ENCODE measurements around the gene HMMR. TPM values are rescaled to one million over a fixed set of nuclear protein-coding genes. Genes with fewer than 3 reads are reported as not detected.

Gene HMMR
- total and polyA plus RNA-seq, 9 of the 15 experiments (the other 6 are each of a cell fraction or from before 2014, with no cell fraction given), result 74.9 to 133 (median 90.8) TPM

DNA sequence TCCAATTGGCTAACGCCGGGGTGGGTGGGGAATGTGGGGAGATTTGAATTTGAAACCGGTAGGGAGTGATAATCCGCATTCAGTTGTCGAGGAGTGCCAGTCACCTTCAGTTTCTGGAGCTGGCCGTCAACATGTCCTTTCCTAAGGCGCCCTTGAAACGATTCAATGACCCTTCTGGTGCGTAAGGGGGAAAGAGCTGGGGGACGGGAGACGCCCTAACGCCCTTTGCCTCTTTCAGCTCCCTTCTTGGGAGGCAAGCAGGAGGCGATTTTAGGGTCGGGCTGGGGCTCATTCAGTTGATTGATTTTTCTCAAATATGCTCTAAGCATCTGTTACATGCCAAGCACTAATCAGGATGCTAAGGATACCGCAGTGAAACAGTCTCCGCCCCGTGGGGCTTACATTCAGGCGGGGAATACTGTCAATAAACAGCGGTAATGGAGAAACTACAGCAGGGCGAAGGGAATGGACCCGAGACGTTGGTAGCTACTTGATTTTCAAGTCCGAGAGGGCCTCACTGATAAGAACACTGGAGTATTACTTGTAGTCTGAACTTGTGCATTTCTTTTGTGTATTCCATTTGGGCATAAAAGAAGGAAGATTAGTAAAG is at the start of gene HMMR (continued):
- TF ChIP-seq TEAD4 (IDR thresholded peaks at IDR 0.05; ENCODE audit: low read length), result peak; percentile 5; the same call in 1 of the 2 replicates
- TF ChIP-seq TEAD4 (CRISPR knock-in tag; IDR thresholded peaks at IDR 0.05; ENCODE audit: borderline replicate concordance), result no peak
- TF ChIP-seq TBP (optimal IDR thresholded peaks at IDR 0.05; ENCODE audit: low read depth, low read length), result peak; percentile 92
- peak; percentile 75; the same call in 1 of the 2 replicates for TF ChIP-seq AFF4 (CRISPR knock-in tag; IDR thresholded peaks at IDR 0.05)
- TF ChIP-seq NFRKB (IDR thresholded peaks at IDR 0.05; ENCODE audit: low read depth), result peak; percentile 52
- TF ChIP-seq ZNF134 (CRISPR knock-in tag; conservative IDR thresholded peaks at IDR 0.05), result no peak
- peak; percentile 97 for TF ChIP-seq ZC3H4 (CRISPR knock-in tag; IDR thresholded peaks at IDR 0.05; ENCODE audit: borderline replicate concordance)
- TF ChIP-seq BRD9 (IDR thresholded peaks at IDR 0.05; ENCODE audit: low read depth, partially characterized antibody), result peak; percentile 50
- TF ChIP-seq MXI1 (IDR thresholded peaks at IDR 0.05; ENCODE audit: low read depth, low read length), result 0 out of 2 replicates have a peak, but pooled peaks have one; percentile 34
- TF ChIP-seq SAP30 (IDR thresholded peaks at IDR 0.05; ENCODE audit: borderline replicate concordance, insufficient read depth, low read depth, low read length, poor library complexity, severe bottlenecking), result peak; percentile 94
- TF ChIP-seq SUPT5H (IDR thresholded peaks at IDR 0.05), result peak; percentile 80
- peak; percentile 75 for TF ChIP-seq POLR2A (conservative IDR thresholded peaks at IDR 0.05)
- TF ChIP-seq YY1 (IDR thresholded peaks at IDR 0.05; ENCODE audit: borderline replicate concordance in 1 of 3, control insufficient read depth in 1 of 3, extremely low read depth in 1 of 3, insufficient read depth in 3 of 3, insufficient read length in 1 of 3, insufficient replicate concordance in 2 of 3, low read depth in 1 of 3, low read length in 2 of 3), result peak in 2 of 3 experiments; percentile 17 to 34
- peak; percentile 69 for TF ChIP-seq PML (IDR thresholded peaks at IDR 0.05; ENCODE audit: low read length)
- TF ChIP-seq SAFB2 (IDR thresholded peaks at IDR 0.05; ENCODE audit: borderline replicate concordance, low read depth, low read length, severe bottlenecking), result no peak
- TF ChIP-seq NBN (IDR thresholded peaks at IDR 0.05; ENCODE audit: low read depth), result 0 out of 2 replicates have a peak, but pooled peaks have one; percentile 29
- TF ChIP-seq ZNF436 (CRISPR knock-in tag; IDR thresholded peaks at IDR 0.05), result no peak
- TF ChIP-seq HES1 (IDR thresholded peaks at IDR 0.05; ENCODE audit: low read depth), result no peak
- TF ChIP-seq ZNF146 (CRISPR knock-in tag; IDR thresholded peaks at IDR 0.05; ENCODE audit: unreplicated experiment), result no peak
- no peak for TF ChIP-seq ZNF217 (CRISPR knock-in tag; IDR thresholded peaks at IDR 0.05)
- TF ChIP-seq JUND (IDR thresholded peaks at IDR 0.05; ENCODE audit: borderline replicate concordance, low read depth, low read length), result 0 out of 2 replicates have a peak, but pooled peaks have one; percentile 4
- TF ChIP-seq JUND (tag; IDR thresholded peaks at IDR 0.05; ENCODE audit: borderline replicate concordance, low read depth, low read length), result no peak
- no peak for TF ChIP-seq ZNF444 (CRISPR knock-in tag; IDR thresholded peaks at IDR 0.05)
- TF ChIP-seq NFE2 (IDR thresholded peaks at IDR 0.05; ENCODE audit: low read depth), result peak; percentile 43; the same call in 1 of the 2 replicates
- 0 out of 2 replicates have a peak, but pooled peaks have one; percentile 22 for TF ChIP-seq GABPB1 (CRISPR knock-in tag; IDR thresholded peaks at IDR 0.05)

All from K562 (cell line).